ENCODE results near the gene GLOD5.

GLOD5 gene

GRCh38 chrX:48761674-48762471 lies at the start of gene GLOD5:
TSS of gene GLOD5 (plus strand) at chrX:48761747. CDS start at chrX:48761791, 44 bp downstream.
- no peak for DNase-seq (ENCODE audit: low read depth, low spot score)

- DNase-seq (ENCODE audit: low read depth, low spot score) = no peak
Observed at GRCh38 chrX:48711929-48712505, 49.5 kb upstream of the GLOD5 start.

- DNase-seq (ENCODE audit: low read depth, low spot score) = no peak
Observed at GRCh38 chrX:48713847-48714246, 47.7 kb upstream of the GLOD5 start.

GRCh38 chrX:48714573-48714972 lies 47.0 kb upstream of the GLOD5 start:
- no peak for DNase-seq (ENCODE audit: low read depth, low spot score)

GRCh38 chrX:48715072-48715471 lies 46.5 kb upstream of the GLOD5 start:
- no peak for DNase-seq (ENCODE audit: low read depth, low spot score)

- DNase-seq (ENCODE audit: low read depth, low spot score) = no peak
Observed at GRCh38 chrX:48715876-48716502, 45.6 kb upstream of the GLOD5 start.

GRCh38 chrX:48719958-48720357 lies 41.6 kb upstream of the GLOD5 start:
- no peak for DNase-seq (ENCODE audit: low read depth, low spot score)

GRCh38 chrX:48720577-48721250 lies 40.8 kb upstream of the GLOD5 start:
- no peak for DNase-seq (ENCODE audit: low read depth, low spot score)

- no peak for DNase-seq (ENCODE audit: low read depth, low spot score)
Observed at GRCh38 chrX:48721916-48722315, 39.6 kb upstream of the GLOD5 start.

- no peak for DNase-seq (ENCODE audit: low read depth, low spot score)
Observed at GRCh38 chrX:48726596-48726995, 35.0 kb upstream of the GLOD5 start.

- no peak for DNase-seq (ENCODE audit: low read depth, low spot score)
Observed at GRCh38 chrX:48728653-48729052, 32.9 kb upstream of the GLOD5 start.

- no peak for DNase-seq (ENCODE audit: low read depth, low spot score)
Observed at GRCh38 chrX:48736303-48736702, 25.2 kb upstream of the GLOD5 start.

GRCh38 chrX:48736878-48737212 lies 24.7 kb upstream of the GLOD5 start:
- DNase-seq (ENCODE audit: low read depth, low spot score) = no peak

GRCh38 chrX:48737213-48737938 lies 24.2 kb upstream of the GLOD5 start:
- peak; percentile 64 for DNase-seq (ENCODE audit: low read depth, low spot score)

GRCh38 chrX:48737940-48738339 lies 23.6 kb upstream of the GLOD5 start:
- no peak for DNase-seq (ENCODE audit: low read depth, low spot score)

GRCh38 chrX:48741834-48742233 lies 19.7 kb upstream of the GLOD5 start:
- no peak for DNase-seq (ENCODE audit: low read depth, low spot score)

GRCh38 chrX:48745222-48745621 lies 16.3 kb upstream of the GLOD5 start:
- no peak for DNase-seq (ENCODE audit: low read depth, low spot score)

- DNase-seq (ENCODE audit: low read depth, low spot score) = no peak
Observed at GRCh38 chrX:48747415-48748016, 14.0 kb upstream of the GLOD5 start.

- no peak for DNase-seq (ENCODE audit: low read depth, low spot score)
Observed at GRCh38 chrX:48749182-48749581, 12.4 kb upstream of the GLOD5 start.

- no peak for DNase-seq (ENCODE audit: low read depth, low spot score)
Observed at GRCh38 chrX:48751343-48751742, 10.2 kb upstream of the GLOD5 start.

GRCh38 chrX:48752498-48752897 lies 9.0 kb upstream of the GLOD5 start:
- no peak for DNase-seq (ENCODE audit: low read depth, low spot score)

All from activated CD4-positive, CD25-positive, alpha-beta regulatory T cell treated with anti-CD3 and anti-CD28 coated beads, Interleukin-2, amount 50 U/mL, for 16 hours (primary cell).